Testis (tissue), 2 donors: ENCODE results near the gene PIBF1.

Experiments used
- POLR2A ChIP-seq: fragments of 450-650 bp; IDR thresholded peaks from one replicate; pipeline ENCODE4 v1.6.1; 2017; ENCODE audit warnings: antibody characterized with exemption, mild to moderate bottlenecking, moderate library complexity
- TF ChIP-seq, protein P1 (sequence below), 3 experiments: fragments of 450-650 bp in 2 of 3; fragments of 200-600 bp in 1 of 3; sonication (generic) in 1 of 3; IDR thresholded peaks; one replicate each; pipeline ENCODE4 v1.5.1; 2016 to 2019; ENCODE audit warnings: antibody characterized with exemption in 3 of 3, mild to moderate bottlenecking in 2 of 3, moderate library complexity in 1 of 3

DNA sequence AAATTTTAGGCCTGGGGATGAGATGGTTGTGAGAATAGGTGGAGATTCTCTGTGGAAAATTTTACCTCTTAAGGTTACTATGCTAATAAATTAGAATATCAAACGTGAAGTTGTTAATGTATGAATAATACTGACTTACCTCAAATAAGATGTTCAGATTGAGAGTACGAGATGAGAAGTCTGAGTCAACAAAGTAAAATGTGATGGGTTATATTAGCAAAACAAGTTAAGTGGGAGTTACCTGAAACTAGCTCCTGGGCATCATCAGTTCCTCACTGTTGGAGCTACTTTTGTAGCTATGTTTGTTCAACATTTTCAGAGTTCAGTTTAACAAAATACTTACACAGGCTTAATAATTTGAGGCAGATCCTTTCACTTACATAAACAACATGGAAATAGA is 108.6 kb downstream of the PIBF1 start:
- TF ChIP-seq, protein P1, sequence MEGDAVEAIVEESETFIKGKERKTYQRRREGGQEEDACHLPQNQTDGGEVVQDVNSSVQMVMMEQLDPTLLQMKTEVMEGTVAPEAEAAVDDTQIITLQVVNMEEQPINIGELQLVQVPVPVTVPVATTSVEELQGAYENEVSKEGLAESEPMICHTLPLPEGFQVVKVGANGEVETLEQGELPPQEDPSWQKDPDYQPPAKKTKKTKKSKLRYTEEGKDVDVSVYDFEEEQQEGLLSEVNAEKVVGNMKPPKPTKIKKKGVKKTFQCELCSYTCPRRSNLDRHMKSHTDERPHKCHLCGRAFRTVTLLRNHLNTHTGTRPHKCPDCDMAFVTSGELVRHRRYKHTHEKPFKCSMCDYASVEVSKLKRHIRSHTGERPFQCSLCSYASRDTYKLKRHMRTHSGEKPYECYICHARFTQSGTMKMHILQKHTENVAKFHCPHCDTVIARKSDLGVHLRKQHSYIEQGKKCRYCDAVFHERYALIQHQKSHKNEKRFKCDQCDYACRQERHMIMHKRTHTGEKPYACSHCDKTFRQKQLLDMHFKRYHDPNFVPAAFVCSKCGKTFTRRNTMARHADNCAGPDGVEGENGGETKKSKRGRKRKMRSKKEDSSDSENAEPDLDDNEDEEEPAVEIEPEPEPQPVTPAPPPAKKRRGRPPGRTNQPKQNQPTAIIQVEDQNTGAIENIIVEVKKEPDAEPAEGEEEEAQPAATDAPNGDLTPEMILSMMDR (IDR thresholded peaks at IDR 0.05): no peak
- TF ChIP-seq POLR2A: no peak
